Fibroblast of the aortic adventitia (primary cell): ENCODE measurements around the gene COA7. TPM values are rescaled to one million over a fixed set of nuclear protein-coding genes. Genes with fewer than 3 reads are reported as not detected.
"Not testable (repeated sequence)": the region's sequence is repeated elsewhere in the genome, so short reads cannot be mapped to it uniquely, and the experiment has no call there.

Source experiments
- DNase-seq: peaks from one replicate; pipeline ENCODE4 v3.0.0-alpha.2; 2010; ENCODE audit warnings: low read depth
- H3K4me3 ChIP-seq: 2 replicates; pipeline ENCODE4 v1.5.1; 2011; ENCODE audit warnings: low read depth, mild to moderate bottlenecking, control low read depth, low read length, moderate library complexity
- CTCF ChIP-seq: IDR thresholded peaks from 2 replicates; pipeline ENCODE4 v1.5.1; 2011; ENCODE audit warnings: mild to moderate bottlenecking, low read length, control low read depth, inconsistent platforms; ENCODE audit not compliant: insufficient read depth
- total RNA-seq: library from RNA; depleted of rRNA; stranded (reverse); fragments of >200 nt; gene quantifications from 2 replicates; pipeline ENCODE4 v1.2.3, GENCODE V29; 2012; ENCODE audit warnings: low replicate concordance

The COA7 gene
- total RNA-seq, 1 donor = 15.7 TPM

DNA sequence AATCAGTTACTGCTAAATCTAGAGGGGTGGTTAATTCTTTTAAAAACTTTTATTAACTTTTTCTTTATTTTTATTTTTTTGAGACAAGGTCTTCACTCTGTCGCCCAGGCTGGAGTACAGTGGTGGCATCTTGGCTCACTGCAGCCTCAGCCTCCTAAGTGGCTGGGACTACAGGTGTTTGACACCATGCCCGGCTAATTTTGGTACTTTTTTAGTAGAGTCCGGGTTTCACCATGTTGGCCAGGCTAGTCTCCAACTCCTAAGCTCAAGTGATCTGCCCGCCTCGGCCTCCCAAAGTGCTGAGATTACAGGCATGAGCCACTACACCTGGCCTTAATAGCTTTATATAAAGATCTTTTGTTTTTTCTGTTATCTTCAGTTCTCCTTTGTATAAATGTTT is 40.0 kb upstream of the COA7 start:
- DNase-seq = no peak
- no peak for TF ChIP-seq CTCF
- H3K4me3 ChIP-seq = no peak overlapping the region

DNA sequence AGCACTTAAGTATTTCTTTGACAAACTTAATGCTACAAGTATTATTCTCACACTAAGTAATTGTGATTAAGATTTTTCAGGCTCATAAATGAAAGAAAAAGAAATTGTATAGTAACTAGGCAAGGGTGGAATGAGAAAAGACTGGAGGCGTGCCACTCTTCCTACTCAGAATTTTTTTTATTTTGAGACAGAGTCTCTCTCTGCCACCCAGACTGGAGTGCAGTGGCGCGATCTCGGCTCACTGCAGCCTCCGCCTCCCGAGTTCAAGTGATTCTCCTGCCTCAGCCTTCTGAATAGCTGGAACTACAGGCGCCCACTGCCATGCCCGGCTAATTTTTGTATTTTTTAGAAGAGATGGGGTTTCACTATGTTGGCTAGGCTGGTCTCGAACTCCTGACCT is 37.2 kb upstream of the COA7 start:
- DNase-seq, H3K4me3 ChIP-seq: not testable (repeated sequence)

DNA sequence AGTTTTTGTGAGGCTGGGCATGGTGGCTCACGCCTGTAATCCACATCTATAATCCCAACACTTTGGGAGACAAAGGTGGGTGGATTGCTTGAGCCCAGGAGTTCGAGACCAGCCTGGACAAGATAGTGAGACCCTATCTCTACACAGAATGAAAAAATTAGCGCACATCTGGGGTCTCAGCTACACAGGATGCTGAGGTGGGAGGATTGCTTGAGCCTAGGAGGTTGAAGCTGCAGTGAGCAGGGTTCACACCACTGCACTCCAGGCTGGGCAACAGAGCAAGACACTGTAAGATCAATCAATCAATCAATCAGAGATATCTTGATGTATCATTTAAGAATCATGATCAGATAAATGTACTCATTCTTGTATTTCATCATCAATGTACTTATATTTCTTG is 35.2 kb upstream of the COA7 start:
- no peak for DNase-seq
- H3K4me3 ChIP-seq = no peak overlapping the region
- no peak for TF ChIP-seq CTCF

DNA sequence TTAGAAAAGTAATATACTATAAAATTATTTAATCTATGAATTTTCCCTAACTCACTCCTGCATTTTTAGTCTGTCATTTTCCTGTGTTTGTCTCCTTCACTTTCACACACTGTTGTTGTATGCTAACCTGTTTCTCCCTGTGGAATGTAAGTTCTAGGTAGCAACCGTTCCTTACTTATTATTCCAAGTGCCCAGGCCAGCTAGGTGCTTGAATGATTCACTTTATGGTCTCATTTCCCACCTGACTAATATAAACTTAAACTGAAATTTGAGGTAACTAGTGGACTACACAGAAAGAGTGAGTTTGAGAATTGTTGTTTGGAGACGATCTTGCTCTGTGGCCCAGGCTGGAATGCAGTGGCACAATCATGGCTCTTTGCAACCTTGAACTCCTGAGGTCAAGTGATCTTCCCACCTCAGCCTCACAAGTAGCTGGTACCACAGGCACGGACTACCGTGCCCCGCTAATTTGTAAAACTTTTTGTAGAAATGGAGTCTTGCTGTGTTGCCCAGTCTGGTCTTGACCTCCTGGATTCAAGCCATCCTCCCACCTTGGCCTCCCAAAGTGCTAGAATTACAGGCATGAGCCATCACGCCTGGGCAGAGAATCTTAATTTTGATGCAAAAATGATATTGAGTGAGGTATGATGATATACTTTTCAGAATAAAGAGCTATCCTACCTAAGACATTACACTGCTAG is 30.0 kb upstream of the COA7 start:
- no peak for TF ChIP-seq CTCF
- DNase-seq = no peak
- H3K4me3 ChIP-seq = peak overlapping the region; percentile 26

- DNase-seq = peak; percentile 27
- TF ChIP-seq CTCF = no peak
- peak overlapping the region; percentile 87 for H3K4me3 ChIP-seq
Observed at GRCh38 chr1:52727114-52727586, 29.0 kb upstream of the COA7 start.

DNA sequence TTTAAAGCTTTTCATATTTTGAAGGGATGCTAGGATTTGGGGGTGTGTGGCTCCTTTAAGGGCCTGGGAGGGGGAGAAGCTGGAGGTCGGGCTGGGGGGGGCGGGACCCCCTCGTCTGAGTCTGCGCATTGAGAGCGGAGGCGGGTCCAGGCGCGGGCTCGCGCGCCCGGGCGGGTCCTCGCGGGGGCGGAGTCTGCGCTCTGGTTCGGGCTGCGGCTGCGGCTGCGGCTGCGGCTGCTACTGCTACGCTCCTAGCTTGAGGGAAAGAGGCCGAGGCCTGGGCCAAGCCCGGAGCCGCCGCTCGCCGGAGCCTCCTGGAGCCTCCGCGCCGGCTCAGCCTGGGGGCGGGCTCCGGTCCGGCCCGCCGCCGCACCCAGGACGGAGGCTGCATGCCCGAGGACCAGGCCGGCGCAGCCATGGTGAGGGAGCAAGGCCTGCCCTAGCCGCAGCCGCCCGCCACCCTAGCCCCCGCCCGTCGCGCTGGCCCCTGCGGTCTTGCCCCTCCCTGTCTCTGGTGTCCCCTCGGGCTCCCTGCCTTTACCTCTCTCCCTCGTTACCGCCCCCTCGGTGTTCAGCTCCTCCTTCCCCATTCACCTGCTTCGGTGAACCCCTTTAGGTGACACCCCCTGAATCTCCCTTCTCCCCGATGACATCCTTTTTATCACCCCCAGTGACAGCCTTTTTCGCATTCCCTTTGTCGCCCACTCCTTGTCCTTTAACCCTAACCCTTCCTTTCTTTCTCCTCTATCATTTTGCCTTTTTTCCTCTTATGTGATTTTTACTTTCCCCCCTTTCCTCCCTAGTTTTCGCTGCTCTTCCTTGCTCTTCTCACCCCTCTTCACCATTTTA is 28.3 kb upstream of the COA7 start, which contains the start of gene ZYG11B:
Gene ZYG11B (plus strand): TSS at position 189 of the 849 bp plus-strand sequence. CDS start 201 bp downstream, at position 390.
- H3K4me3 ChIP-seq = peak within 1 kb of the TSS; percentile 87

More for the DNA sequence above, 28.3 kb upstream of the COA7 start, which contains the start of gene ZYG11B:
- TF ChIP-seq CTCF = no peak
- DNase-seq = peak; percentile 83
